MCF 10A (cell line): ENCODE results near the gene CACNA2D3. TPM values are rescaled to one million over a fixed set of nuclear protein-coding genes. Genes with fewer than 3 reads are reported as not detected.

Source experiments
- BruUV-seq: library from RNA; stranded (reverse); fragments of 400-500 nt; replicated peaks from 2 replicates; lab custom pipeline; 2021; lab: Mats Ljungman, UMichigan
- CTCF ChIA-PET: fragments of 300-600 bp; sonication (Branson Sonifier 250); formaldehyde crosslinking; extraction: SDS; loops from one replicate; lab custom pipeline; 2021; ENCODE audit warnings: antibody characterized with exemption, inconsistent platforms; lab: Yijun Ruan, JAX
- POLR2A ChIA-PET: fragments of 300-600, 350-650 bp; sonication (Branson Sonifier 250); formaldehyde crosslinking; extraction: SDS; loops from one replicate; lab custom pipeline; 2020; ENCODE audit warnings: antibody characterized with exemption, inconsistent platforms; lab: Yijun Ruan, JAX
- DNase-seq: peaks from one replicate; pipeline ENCODE4 v3.0.0-alpha.2; 2018; ENCODE audit not compliant: unreplicated experiment
- H3K27ac Mint-ChIP-seq: one replicate; pipeline ENCODE4 v1.8.0; 2022; ENCODE audit warnings: mild to moderate bottlenecking, low read depth, mixed read lengths; ENCODE audit not compliant: unreplicated experiment
- H3K27me3 Mint-ChIP-seq: one replicate; pipeline ENCODE4 v1.8.0; 2022; ENCODE audit warnings: mixed read lengths; ENCODE audit not compliant: insufficient read depth, unreplicated experiment
- H3K36me3 Mint-ChIP-seq: one replicate; pipeline ENCODE4 v1.8.0; 2022; ENCODE audit warnings: mild to moderate bottlenecking, moderate library complexity, mixed read lengths; ENCODE audit not compliant: insufficient read depth, unreplicated experiment
- H3K4me1 Mint-ChIP-seq: one replicate; pipeline ENCODE4 v1.8.0; 2022; ENCODE audit warnings: mixed read lengths; ENCODE audit not compliant: insufficient read depth, unreplicated experiment
- H3K4me3 Mint-ChIP-seq: one replicate; pipeline ENCODE4 v1.8.0; 2022; ENCODE audit warnings: mild to moderate bottlenecking, moderate library complexity, mixed read lengths; ENCODE audit not compliant: unreplicated experiment
- H3K9me3 Mint-ChIP-seq: one replicate; pipeline ENCODE4 v1.8.0; 2022; ENCODE audit warnings: mixed read lengths; ENCODE audit not compliant: unreplicated experiment
- CTCF ChIP-seq: fragments of 200-600 bp; IDR thresholded peaks from one replicate; pipeline ENCODE4 v1.8.0; 2022; ENCODE audit warnings: antibody characterized with exemption, mild to moderate bottlenecking; ENCODE audit not compliant: unreplicated experiment
- intact Hi-C: fragments of 100-400 bp; cut with micrococcal nuclease; formaldehyde crosslinking; loops from 2 replicates; pipeline ENCODE4 v1.14.1; 2022
- total RNA-seq: library from RNA; stranded (reverse); gene quantifications from 2 replicates; pipeline ENCODE4 v1.2.3, GENCODE V29; 2022

Gene CACNA2D3
- total RNA-seq, 1 experiment from 2014 or later: 2.3 TPM

- H3K27ac Mint-ChIP-seq: no peak overlapping the region
- H3K4me3 Mint-ChIP-seq: no peak overlapping the region
- ChIA-PET POLR2A (no interaction called here), CTCF (no interaction called here)
- no peak for TF ChIP-seq CTCF
- intact Hi-C loops: no loop called here
- no peaks in the 10 kb centered on the region for H3K36me3 Mint-ChIP-seq
- DNase-seq: no peak
- no TSS peak for BruUV-seq
- H3K27me3 Mint-ChIP-seq: no peaks in the 10 kb centered on the region
- H3K4me1 Mint-ChIP-seq: no peaks in the 10 kb centered on the region
- peaks cover 4% of the 10 kb centered on the region for H3K9me3 Mint-ChIP-seq
Measured at GRCh38 chr3:54494209-54494608, 371.9 kb downstream of the CACNA2D3 start.

GRCh38 chr3:54506603-54507002 lies 384.3 kb downstream of the CACNA2D3 start:
- no peak for TF ChIP-seq CTCF
- BruUV-seq: no TSS peak
- no peak overlapping the region for H3K27ac Mint-ChIP-seq
- no peaks in the 10 kb centered on the region for H3K36me3 Mint-ChIP-seq
- no peaks in the 10 kb centered on the region for H3K4me1 Mint-ChIP-seq
- DNase-seq: no peak
- no peak overlapping the region for H3K4me3 Mint-ChIP-seq
- no peaks in the 10 kb centered on the region for H3K27me3 Mint-ChIP-seq
- CTCF ChIA-PET: interaction anchor here (0.5 to 1.1 kb wide), 4 partner anchors 32 to 351 kb away, joined by 3 to 7 read pairs (median 4); no protein-coding TSS in a partner anchor
- peaks cover 8% of the 10 kb centered on the region for H3K9me3 Mint-ChIP-seq
- intact Hi-C loops: no loop called here
- POLR2A ChIA-PET: interaction anchor here (0.6 kb wide), 1 partner anchor 1737 kb away, joined by 3 read pairs; no protein-coding TSS in a partner anchor

GRCh38 chr3:54507876-54508460 lies 385.6 kb downstream of the CACNA2D3 start:
- no peak for DNase-seq
- intact Hi-C loops: no loop called here
- H3K36me3 Mint-ChIP-seq: no peaks in the 10 kb centered on the region
- H3K4me1 Mint-ChIP-seq: no peaks in the 10 kb centered on the region
- H3K4me3 Mint-ChIP-seq: no peak overlapping the region
- no peaks in the 10 kb centered on the region for H3K27me3 Mint-ChIP-seq
- H3K27ac Mint-ChIP-seq: no peak overlapping the region
- H3K9me3 Mint-ChIP-seq: peaks cover 8% of the 10 kb centered on the region
- TF ChIP-seq CTCF: no peak
- ChIA-PET CTCF (interaction anchor here (0.5 kb wide), 1 partner anchor 42 kb away, joined by 3 read pairs; no protein-coding TSS in a partner anchor), POLR2A (no interaction called here)
- no TSS peak for BruUV-seq

- no TSS peak for BruUV-seq
- H3K4me1 Mint-ChIP-seq: no peaks in the 10 kb centered on the region
Measured at GRCh38 chr3:54510506-54510905, 388.2 kb downstream of the CACNA2D3 start.

More at GRCh38 chr3:54510506-54510905, 388.2 kb downstream of the CACNA2D3 start:
- intact Hi-C loops: no loop called here
- DNase-seq: no peak
- H3K36me3 Mint-ChIP-seq: no peaks in the 10 kb centered on the region
- ChIA-PET CTCF (no interaction called here), POLR2A (no interaction called here)
- no peak for TF ChIP-seq CTCF
- no peaks in the 10 kb centered on the region for H3K27me3 Mint-ChIP-seq
- H3K27ac Mint-ChIP-seq: no peak overlapping the region
- H3K9me3 Mint-ChIP-seq: peaks cover 8% of the 10 kb centered on the region
- H3K4me3 Mint-ChIP-seq: no peak overlapping the region
